GM06990 (cell line): Measurements from ENCODE around the gene VRK2.

Source experiments
- DNase-seq: peaks from one replicate; pipeline ENCODE4 v3.0.0-alpha.2; 2011; ENCODE audit not compliant: insufficient read length; ENCODE audit errors: extremely low read depth
- H3K27me3 ChIP-seq: replicated peaks from 2 replicates; pipeline ENCODE4 v1.6.0; 2011; ENCODE audit warnings: low read length; ENCODE audit not compliant: control insufficient read depth, insufficient read depth
- H3K36me3 ChIP-seq: 2 replicates; pipeline ENCODE4 v1.5.1; 2011; ENCODE audit warnings: low read length; ENCODE audit not compliant: control insufficient read depth, insufficient read depth
- H3K4me3 ChIP-seq: replicated peaks from 2 replicates; pipeline ENCODE4 v1.5.1; 2011; ENCODE audit warnings: low read depth, mild to moderate bottlenecking, control low read depth, low read length
- CTCF ChIP-seq: IDR thresholded peaks from 2 replicates; pipeline ENCODE4 v1.5.1; 2011; ENCODE audit warnings: low read length, control low read depth, mild to moderate bottlenecking, inconsistent platforms; ENCODE audit not compliant: insufficient read depth, poor library complexity, severe bottlenecking

Gene VRK2

GRCh38 chr2:58025150-58025933 is 21.3 kb upstream of the VRK2 start:
- Histone ChIP-seq H3K27me3 (no peaks in the 10 kb centered on the region), H3K4me3 (no peak overlapping the region), H3K36me3 (no peaks in the 10 kb centered on the region)
- TF ChIP-seq CTCF, result no peak
- DNase-seq, result no peak

- Histone ChIP-seq H3K36me3 (no peaks in the 10 kb centered on the region), H3K4me3 (no peak overlapping the region), H3K27me3 (no peaks in the 10 kb centered on the region)
- no peak for TF ChIP-seq CTCF
- no peak for DNase-seq
Measured at GRCh38 chr2:58027029-58027428, 19.6 kb upstream of the VRK2 start.

- Histone ChIP-seq H3K27me3 (no peaks in the 10 kb centered on the region), H3K4me3 (no peak overlapping the region), H3K36me3 (no peaks in the 10 kb centered on the region)
- DNase-seq, result no peak
- no peak for TF ChIP-seq CTCF
Measured at GRCh38 chr2:58030771-58031170, 15.8 kb upstream of the VRK2 start.

GRCh38 chr2:58032016-58032763 is 14.4 kb upstream of the VRK2 start:
- DNase-seq, result no peak
- Histone ChIP-seq H3K4me3 (no peak overlapping the region), H3K27me3 (no peaks in the 10 kb centered on the region), H3K36me3 (no peaks in the 10 kb centered on the region)
- no peak for TF ChIP-seq CTCF

GRCh38 chr2:58032764-58033080 is 13.9 kb upstream of the VRK2 start:
- Histone ChIP-seq H3K27me3 (no peaks in the 10 kb centered on the region), H3K4me3 (no peak overlapping the region), H3K36me3 (no peaks in the 10 kb centered on the region)
- TF ChIP-seq CTCF, result no peak
- DNase-seq, result no peak
